ENCODE measurements around the gene KRTAP5-9.

The KRTAP5-9 gene

DNA sequence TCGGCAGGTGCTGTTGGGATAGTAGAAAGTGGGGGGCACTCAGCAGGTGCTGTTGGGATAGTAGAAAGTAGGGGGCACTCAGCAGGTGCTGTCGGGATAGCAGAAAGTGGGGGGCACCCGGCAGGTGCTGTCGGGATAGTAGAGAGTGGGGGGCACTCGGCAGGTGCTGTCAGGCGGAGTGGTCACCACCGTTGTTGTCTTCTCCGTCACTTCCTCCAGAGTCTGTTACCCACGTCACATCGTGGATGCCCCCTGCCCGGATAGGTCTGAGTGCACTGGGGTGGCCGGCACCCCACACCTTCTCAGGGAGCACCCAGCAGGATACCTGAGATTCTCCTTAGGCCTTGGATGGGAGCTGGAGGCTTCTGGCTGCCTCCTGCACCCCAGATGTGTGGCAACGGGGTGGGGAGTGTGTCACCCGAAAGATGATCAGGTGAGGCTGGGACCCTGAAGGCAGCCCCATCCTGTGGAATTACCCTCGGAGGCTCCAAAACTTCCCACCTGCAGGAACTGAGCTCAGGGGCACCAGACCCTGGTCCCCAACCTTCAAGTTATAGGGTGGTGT is 45.3 kb upstream of the KRTAP5-9 start:
- TF ChIP-seq, protein P1, sequence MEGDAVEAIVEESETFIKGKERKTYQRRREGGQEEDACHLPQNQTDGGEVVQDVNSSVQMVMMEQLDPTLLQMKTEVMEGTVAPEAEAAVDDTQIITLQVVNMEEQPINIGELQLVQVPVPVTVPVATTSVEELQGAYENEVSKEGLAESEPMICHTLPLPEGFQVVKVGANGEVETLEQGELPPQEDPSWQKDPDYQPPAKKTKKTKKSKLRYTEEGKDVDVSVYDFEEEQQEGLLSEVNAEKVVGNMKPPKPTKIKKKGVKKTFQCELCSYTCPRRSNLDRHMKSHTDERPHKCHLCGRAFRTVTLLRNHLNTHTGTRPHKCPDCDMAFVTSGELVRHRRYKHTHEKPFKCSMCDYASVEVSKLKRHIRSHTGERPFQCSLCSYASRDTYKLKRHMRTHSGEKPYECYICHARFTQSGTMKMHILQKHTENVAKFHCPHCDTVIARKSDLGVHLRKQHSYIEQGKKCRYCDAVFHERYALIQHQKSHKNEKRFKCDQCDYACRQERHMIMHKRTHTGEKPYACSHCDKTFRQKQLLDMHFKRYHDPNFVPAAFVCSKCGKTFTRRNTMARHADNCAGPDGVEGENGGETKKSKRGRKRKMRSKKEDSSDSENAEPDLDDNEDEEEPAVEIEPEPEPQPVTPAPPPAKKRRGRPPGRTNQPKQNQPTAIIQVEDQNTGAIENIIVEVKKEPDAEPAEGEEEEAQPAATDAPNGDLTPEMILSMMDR (IDR thresholded peaks at IDR 0.05; ENCODE audit: low read depth, low read length, missing control alignments), result no peak
- H3K4me3 ChIP-seq (ENCODE audit: low read depth, low read length), result no peak overlapping the region
- DNase-seq (ENCODE audit: low read depth), result no peak

DNA sequence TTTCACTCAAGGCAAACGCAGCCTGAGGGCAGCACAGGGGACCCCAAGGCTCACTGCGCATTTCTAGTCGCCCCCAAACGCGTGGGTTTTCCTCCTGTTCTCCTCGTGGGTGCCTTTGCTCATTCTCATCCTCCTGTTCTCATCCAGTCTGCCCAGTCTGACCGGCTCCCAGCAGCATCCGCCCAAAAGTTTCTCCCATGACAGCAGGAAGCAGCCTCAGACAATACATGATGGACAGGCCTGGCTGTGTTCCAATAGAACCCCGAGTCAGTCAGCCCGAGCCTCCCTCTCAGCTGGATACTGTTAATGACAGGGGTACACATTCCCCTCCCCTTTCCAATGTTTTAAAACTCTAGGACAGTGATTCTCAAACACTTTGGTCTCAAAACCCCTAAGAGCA is 43.7 kb upstream of the KRTAP5-9 start:
- no peak for DNase-seq (ENCODE audit: low read depth)
- H3K4me3 ChIP-seq (ENCODE audit: low read depth, low read length), result no peak overlapping the region
- TF ChIP-seq, protein P1 (IDR thresholded peaks at IDR 0.05; ENCODE audit: low read depth, low read length, missing control alignments), result no peak

DNA sequence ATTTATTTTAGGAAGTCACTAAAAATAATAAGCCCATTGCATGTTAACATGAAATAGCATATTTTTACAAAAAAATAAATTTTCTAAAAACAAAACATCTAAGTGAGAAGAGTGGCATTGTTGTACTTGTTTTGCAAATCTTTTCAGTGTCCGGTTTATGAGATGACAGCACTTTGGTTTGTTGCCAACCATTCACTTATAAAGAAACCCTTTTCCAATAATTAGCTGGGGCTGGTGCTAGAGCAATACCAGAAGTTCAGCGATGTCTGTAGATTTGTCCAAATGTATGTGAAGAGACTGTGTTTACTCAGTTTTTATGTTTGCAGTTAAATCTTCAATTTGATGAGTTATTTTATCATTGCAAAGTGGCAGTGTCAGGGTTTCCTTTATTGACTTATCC is 43.2 kb upstream of the KRTAP5-9 start:
- TF ChIP-seq, protein P1 (IDR thresholded peaks at IDR 0.05; ENCODE audit: low read depth, low read length, missing control alignments), result no peak
- no peak overlapping the region for H3K4me3 ChIP-seq (ENCODE audit: low read depth, low read length)
- DNase-seq (ENCODE audit: low read depth), result no peak

DNA sequence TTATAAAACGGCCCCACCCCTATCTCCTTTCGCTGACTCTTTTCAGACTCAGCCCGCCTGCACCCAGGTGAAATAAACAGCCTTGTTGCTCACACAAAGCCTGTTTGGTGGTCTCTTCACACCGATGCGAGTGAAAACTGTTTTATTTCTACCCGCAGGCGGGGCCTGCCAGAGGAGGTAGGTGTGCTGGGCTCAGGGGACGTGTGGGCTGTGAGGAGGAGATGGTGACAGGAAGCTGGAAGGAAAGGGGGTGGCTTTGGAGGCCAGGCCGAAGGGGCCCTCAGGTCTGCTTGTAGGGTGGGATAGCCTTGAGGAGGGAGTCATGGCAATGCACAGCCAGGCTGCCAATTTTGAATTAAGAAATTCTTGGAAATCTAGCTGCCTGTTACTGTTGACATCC is 42.4 kb upstream of the KRTAP5-9 start:
- no peak for DNase-seq (ENCODE audit: low read depth)
- H3K4me3 ChIP-seq (ENCODE audit: low read depth, low read length), result no peak overlapping the region

DNA sequence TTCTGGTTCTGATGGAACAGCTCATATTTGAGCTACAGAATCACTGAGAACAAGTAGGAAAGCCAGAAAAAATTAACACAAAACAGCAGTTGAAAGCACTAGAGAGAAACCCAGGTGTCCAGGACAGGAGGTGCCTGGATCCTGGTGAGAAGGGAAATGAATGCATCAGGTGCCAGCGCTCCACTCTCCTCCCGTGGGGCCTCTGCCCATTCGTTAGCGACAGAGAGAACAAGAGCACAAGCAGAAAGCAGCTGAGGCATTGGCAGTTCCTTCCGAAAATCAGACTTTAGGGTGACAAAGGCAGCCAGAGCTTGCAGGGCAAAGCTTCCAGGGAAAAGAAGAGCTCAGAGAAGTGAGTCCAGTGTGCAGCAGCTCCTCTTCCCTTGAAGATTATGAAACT is 41.1 kb upstream of the KRTAP5-9 start:
- TF ChIP-seq, protein P1 (IDR thresholded peaks at IDR 0.05; ENCODE audit: low read depth, low read length, missing control alignments), result no peak
- H3K4me3 ChIP-seq (ENCODE audit: low read depth, low read length), result no peak overlapping the region
- DNase-seq (ENCODE audit: low read depth), result no peak

More for the DNA sequence above, 42.4 kb upstream of the KRTAP5-9 start:
- TF ChIP-seq, protein P1 (IDR thresholded peaks at IDR 0.05; ENCODE audit: low read depth, low read length, missing control alignments), result no peak

DNA sequence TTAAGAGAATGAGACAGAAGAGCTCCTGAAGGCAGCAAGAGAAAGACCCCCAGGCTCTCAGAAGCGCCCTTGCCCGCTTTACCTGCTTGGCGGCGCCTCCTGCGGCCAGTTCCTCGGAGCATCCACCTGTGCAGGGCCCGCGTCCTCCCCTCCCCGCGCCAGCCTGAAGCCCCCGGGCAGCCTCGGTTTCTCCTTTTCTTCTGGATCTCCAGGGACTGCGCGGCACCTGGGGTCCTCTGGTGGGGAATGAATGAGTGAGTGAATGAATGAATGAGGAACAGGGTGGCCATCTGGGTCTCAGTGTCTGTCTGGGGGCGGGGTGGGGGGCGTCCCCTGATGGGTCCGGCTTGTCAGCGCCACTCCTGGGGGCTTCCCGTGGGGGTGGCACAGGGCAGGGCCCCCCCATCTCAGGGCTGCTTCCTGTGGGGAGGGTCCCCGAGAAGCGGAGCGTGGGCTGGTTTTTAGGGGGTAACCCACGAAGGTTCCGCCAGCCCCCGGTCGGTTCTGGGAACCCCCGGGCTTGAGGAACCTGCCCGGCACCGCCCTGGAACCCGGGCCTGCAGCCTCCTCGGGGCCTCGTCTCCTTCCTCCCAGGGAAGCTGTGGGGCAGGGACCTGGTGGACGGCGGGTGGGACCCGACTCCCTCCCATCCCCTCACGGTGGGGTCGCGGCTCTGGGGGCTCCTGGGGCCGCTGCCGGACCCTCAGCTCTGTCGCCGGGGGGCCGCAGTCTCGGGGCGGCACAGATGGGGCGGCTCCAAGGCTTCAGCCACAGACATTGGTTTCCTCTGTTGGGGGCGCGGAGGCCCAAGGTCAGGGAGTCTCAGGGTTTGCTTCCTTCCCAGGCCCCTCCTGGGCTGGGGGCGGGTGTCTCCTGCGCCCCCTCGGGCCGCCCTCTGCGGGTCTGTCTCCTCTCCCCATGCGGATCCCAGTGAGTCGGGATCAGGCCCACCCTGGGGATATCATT is 29.4 kb upstream of the KRTAP5-9 start:
- DNase-seq (ENCODE audit: low read depth), result no peak
- TF ChIP-seq, protein P1 (IDR thresholded peaks at IDR 0.05; ENCODE audit: low read depth, low read length, missing control alignments), result no peak
- H3K4me3 ChIP-seq (ENCODE audit: low read depth, low read length), result no peak overlapping the region

Measured in GM12864 (cell line).